Brain pericyte (primary cell): ENCODE measurements around the gene OR10AD1.
"Not testable (repeated sequence)": the region's sequence is repeated elsewhere in the genome, so short reads cannot be mapped to it uniquely, and the experiment has no call there.

Source experiments
- DNase-seq: peaks from one replicate; pipeline ENCODE4 v3.0.0-alpha.2; 2012; ENCODE audit warnings: low read depth, low spot score

OR10AD1 gene

DNA sequence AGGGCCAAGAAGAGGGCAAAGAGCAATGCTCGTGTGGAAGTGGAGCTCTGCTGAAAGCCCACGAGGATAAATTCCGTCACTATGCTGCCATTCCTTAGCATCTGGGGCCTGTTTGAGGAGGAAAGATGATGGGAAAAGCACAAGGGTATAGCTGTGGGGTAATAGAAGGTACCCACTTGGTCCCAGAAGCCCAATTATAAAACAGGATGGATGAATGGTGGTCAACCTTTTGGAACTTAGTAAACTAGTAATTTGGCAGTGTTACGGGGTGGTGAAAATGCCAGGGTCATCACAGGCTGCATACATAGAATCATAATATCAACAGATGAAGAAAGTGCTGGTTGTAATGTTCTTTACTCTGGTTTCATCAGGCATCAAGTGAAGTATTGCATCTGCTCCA is at the start of gene OR10AD1:
Gene OR10AD1 (minus strand): TSS at position 101 of the 400 bp plus-strand sequence. CDS start 0 bp downstream, at position 101.
- no peak for DNase-seq

- no peak for DNase-seq
These were observed 44.3 kb upstream of the OR10AD1 start for GRCh38 chr12:48247181-48247966.

GRCh38 chr12:48237162-48237561 is 34.1 kb upstream of the OR10AD1 start:
- no peak for DNase-seq

DNA sequence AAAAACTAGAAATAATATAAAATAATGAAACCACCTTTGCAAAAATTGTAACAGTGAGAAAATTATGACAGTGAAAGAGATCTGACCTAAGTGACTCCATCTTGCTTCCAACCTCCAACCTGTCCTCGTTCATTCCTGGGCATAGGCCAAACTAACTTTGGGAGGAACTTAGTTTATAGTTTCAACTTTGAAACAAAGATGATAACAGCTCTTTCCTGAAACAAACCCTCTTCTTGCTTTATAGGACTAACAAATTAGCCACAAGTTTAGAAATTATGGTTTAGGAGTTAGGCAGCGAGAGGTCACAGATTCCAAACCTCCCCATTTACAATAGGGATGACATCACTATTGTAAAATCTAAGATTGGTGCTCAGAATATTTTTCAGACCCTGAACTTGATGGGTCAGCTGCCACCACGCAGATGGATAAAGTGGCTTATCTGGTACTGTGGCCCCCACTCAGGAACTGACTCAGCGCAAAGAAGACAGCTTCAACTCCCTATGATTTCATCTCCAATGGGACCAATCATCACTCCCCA is 32.8 kb upstream of the OR10AD1 start:
- no peak for DNase-seq

DNA sequence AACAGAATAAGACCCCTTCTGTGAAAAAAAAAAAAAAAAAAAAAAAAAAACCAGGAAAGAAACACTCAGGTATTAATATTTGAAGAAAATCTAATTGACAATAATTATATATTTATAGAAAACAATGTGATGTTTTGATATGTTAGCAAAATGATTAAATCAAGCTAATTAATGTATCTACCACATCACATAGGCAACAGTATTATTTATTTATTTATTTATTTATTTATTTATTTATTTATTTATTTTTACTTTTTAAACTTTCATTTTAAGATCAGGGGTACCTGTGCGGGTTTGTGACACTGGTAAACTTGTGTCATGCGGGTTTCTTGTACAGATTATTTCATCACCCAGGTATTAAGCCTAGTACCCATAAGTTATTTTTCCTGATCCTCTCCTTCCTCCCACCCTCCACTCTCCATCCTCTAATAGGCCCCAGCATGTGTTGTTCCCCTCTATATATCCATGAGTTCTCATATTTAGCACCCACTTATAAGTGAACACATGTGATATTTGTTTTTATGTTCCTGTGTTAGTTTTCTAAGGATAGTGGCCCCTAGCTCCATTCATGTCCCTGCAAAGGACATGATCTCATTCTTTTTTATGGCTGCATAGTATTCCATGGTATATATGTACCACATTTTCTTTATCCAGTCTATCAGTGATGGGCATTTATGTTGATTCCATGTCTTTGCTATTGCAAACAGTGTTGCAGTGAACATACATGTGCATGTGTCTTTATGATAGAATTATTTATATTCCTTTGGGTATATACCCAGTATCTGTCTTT is 28.3 kb upstream of the OR10AD1 start:
- not testable (repeated sequence) for DNase-seq

DNA sequence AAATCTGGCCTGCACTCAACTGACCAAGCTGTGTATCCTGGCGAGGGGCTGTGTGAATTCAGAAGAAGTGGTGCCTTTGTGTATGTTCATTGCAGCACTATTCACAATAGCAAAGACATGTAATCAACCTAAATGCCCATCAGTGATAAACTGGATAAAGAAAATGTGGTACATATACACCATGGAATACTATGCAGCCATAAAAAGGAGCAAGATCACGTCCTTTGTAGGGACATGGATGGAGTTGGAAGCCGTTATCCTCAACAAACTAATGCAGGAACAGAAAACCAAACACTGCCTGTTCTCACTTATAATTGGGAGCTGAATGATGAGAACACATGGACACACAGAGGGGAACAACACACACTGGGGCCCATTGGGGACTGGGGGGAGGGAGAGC is 21.4 kb upstream of the OR10AD1 start:
- not testable (repeated sequence) for DNase-seq

DNA sequence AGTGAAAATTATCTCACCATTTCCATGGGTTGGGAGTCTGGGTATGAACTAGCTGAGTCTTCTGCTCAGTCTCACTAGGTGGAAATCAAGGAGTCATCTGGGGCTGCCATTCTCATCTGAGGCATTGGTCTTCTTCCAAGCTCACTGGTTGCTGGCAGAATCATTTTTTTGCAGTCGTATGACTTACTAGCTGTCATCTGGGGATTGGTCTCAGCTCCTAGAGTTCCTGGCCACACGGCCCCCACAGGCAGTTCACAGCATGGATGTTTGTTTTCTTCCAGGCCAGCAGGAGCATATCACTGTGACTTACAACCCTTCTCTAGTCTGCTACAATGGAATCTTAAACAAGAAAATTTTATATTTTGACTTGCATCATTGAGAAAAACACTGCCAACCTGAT is 18.6 kb upstream of the OR10AD1 start:
- DNase-seq: no peak

GRCh38 chr12:48220701-48221100 is 17.6 kb upstream of the OR10AD1 start:
- no peak for DNase-seq

DNA sequence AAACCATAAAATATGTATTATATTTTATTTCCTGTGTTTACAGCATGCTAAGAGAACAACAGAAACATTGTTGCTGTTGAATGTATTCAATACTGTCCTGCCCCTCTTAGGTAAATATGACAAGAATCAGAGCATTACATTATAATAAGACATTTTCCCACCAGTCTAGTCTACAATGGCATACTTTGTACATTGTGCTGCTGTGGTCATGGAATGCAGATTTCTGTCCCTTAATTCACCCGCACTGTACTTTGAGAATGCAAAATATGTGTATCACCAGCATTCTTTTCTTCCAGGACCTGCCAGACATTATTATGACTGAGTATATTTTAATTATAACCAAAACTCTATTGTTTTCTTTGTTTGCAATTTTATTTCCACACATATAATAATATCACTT is 16.5 kb upstream of the OR10AD1 start:
- DNase-seq: no peak

- DNase-seq: no peak
These were observed 13.7 kb upstream of the OR10AD1 start for GRCh38 chr12:48216785-48217184.

GRCh38 chr12:48209495-48209894 is 6.4 kb upstream of the OR10AD1 start:
- not testable (repeated sequence) for DNase-seq

- DNase-seq: no peak
These were observed 326 bp downstream of the OR10AD1 start for GRCh38 chr12:48202766-48203165.

GRCh38 chr12:48201516-48201915 is 1.6 kb downstream of the OR10AD1 start:
- no peak for DNase-seq

DNA sequence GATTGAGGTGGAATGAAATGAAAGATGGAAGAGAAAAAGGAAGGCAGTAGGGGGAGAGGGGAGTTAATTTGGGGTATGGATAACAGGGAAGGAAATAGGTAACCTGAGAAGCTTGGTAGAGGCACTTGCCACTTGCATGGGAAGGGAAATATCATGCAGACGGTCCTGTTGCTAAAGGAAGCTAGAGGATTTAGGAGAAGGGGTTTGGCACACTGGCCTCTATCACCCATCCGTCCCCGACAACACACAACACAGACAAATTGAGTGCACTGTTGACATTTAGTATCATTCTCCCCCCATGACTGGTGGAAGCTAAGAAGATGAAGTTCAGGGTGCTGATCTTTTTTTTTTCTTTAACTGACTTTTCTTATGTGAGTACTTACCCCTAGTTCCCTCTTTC is 2.0 kb downstream of the OR10AD1 start:
- no peak for DNase-seq

GRCh38 chr12:48199774-48200221 is 3.3 kb downstream of the OR10AD1 start:
- DNase-seq: no peak

DNA sequence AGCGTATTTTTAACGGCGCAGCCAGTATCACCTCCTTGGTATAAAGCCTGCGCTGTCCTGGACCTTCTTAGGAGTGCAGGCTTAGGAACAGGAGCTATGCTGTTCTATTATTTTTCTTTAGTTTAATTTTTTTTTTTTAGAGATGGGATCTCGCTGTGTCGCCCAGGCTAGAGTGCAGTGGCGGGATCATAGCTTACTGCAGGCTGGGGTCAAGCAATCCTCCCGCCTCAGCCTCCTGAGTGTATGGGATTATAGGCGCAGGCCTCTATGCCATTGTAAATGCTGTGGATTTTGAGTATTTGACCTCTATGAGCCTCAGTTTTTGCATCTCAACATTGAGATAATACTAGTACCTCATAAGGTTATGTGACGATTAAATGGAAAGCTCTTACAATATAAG is 4.1 kb downstream of the OR10AD1 start:
- DNase-seq: no peak

GRCh38 chr12:48198672-48198971 is 4.5 kb downstream of the OR10AD1 start:
- no peak for DNase-seq

- no peak for DNase-seq
These were observed 5.0 kb downstream of the OR10AD1 start for GRCh38 chr12:48197971-48198671.

- no peak for DNase-seq
These were observed 5.5 kb downstream of the OR10AD1 start for GRCh38 chr12:48197549-48197970.

DNA sequence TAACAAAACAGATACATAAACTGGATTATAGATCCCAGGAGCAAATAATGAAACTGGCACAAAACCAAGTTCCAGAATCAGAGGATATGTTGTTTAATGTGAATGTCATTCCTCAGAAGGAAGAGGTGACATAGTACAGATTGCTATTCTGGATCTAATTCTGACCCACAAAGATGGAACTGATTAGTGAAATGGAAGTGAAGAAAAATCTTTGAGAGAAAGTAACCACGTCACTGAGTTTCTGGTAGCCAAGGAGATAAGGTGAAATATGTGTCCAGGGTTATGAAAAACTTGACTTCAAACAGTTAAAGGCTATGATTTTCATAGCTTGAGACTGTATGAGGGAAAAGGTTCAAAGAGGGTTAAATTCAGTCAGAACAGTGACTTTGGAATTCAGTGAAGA is 8.3 kb downstream of the OR10AD1 start:
- DNase-seq: no peak

DNA sequence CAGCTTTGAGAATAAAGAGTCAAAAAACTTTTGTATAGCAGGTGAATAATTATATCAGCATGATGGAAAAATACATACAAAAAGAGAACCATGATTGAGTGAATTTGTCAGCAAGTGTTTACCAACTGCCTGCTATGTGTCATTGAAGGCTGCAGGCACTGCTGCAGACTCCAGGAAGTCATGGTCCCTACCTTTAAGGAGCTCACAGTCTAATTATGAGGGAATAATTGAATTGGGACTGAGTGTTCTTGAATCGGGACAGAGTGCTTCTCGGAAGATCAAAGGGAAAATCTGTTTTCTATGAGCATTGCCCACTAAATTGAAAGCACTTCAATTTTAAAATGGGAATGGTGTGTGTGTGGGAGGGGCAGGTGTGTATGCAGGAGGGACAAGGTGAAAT is 9.5 kb downstream of the OR10AD1 start:
- no peak for DNase-seq

GRCh38 chr12:48192861-48193260 is 10.2 kb downstream of the OR10AD1 start:
- no peak for DNase-seq
